Measurements from ENCODE around the gene TCEAL4.
"Not testable (repeated sequence)": the region's sequence is repeated elsewhere in the genome, so short reads cannot be mapped to it uniquely, and the experiment has no call there.

TCEAL4 gene

GRCh38 chrX:103595202-103595601 is 9.9 kb downstream of the TCEAL4 start:
- DNase-seq: not testable (repeated sequence)

- no peak for DNase-seq
Measured at GRCh38 chrX:103607364-103608305, 22.3 kb downstream of the TCEAL4 start, which contains the start of gene TCEAL3. Gene TCEAL3, plus strand, starts transcription at chrX:103607963. Its CDS starts 1,102 bp downstream, at chrX:103609065.

GRCh38 chrX:103608306-103608963 is 23.1 kb downstream of the TCEAL4 start:
- DNase-seq: no peak

- no peak for DNase-seq
Measured at GRCh38 chrX:103610282-103610681, 25.0 kb downstream of the TCEAL4 start.

GRCh38 chrX:103613362-103613890 is 28.1 kb downstream of the TCEAL4 start:
- DNase-seq: no peak

- no peak for DNase-seq
Measured at GRCh38 chrX:103614999-103615398, 29.7 kb downstream of the TCEAL4 start.

GRCh38 chrX:103615781-103616371 is 30.6 kb downstream of the TCEAL4 start:
- DNase-seq: no peak

- no peak for DNase-seq
Measured at GRCh38 chrX:103616676-103617186, 31.4 kb downstream of the TCEAL4 start.

- DNase-seq: no peak
Measured at GRCh38 chrX:103624111-103624510, 38.8 kb downstream of the TCEAL4 start.

- no peak for DNase-seq
Measured at GRCh38 chrX:103626855-103627254, 41.5 kb downstream of the TCEAL4 start.

- DNase-seq: peak; percentile 35
Measured at GRCh38 chrX:103628386-103629317, 43.3 kb downstream of the TCEAL4 start, which contains the start of gene TCEAL1. Gene TCEAL1, plus strand, starts transcription at chrX:103628975. Its CDS starts 942 bp downstream, at chrX:103629917.

GRCh38 chrX:103629318-103630170 is 44.2 kb downstream of the TCEAL4 start:
- DNase-seq: peak; percentile 17

- DNase-seq: no peak
Measured at GRCh38 chrX:103630171-103630511, 44.8 kb downstream of the TCEAL4 start.

- no peak for DNase-seq
Measured at GRCh38 chrX:103631145-103631544, 45.8 kb downstream of the TCEAL4 start.

- DNase-seq: no peak
Measured at GRCh38 chrX:103635436-103635835, 50.1 kb downstream of the TCEAL4 start.
